ENCODE measurements around the gene CCDC141.
"Not testable (repeated sequence)": the region's sequence is repeated elsewhere in the genome, so short reads cannot be mapped to it uniquely, and the experiment has no call there.

CCDC141 gene

GRCh38 chr2:179049546-179050311, at the start of gene CCDC141:
TSS of gene CCDC141 (minus strand) at chr2:179050137. CDS start at chr2:179049941, 196 bp downstream.
- no peak for DNase-seq (ENCODE audit: low read depth in 2 of 2)

GRCh38 chr2:179098080-179098689, 48.2 kb upstream of the CCDC141 start:
- DNase-seq (ENCODE audit: low read depth in 2 of 2): no peak

GRCh38 chr2:179097131-179097530, 47.2 kb upstream of the CCDC141 start:
- no peak for DNase-seq (ENCODE audit: low read depth in 2 of 2)

GRCh38 chr2:179096090-179096489, 46.2 kb upstream of the CCDC141 start:
- DNase-seq (ENCODE audit: low read depth in 2 of 2): no peak

- DNase-seq (ENCODE audit: low read depth in 2 of 2): not testable (repeated sequence)
These were observed 43.0 kb upstream of the CCDC141 start for GRCh38 chr2:179092912-179093311.

GRCh38 chr2:179082697-179083096, 32.8 kb upstream of the CCDC141 start:
- DNase-seq (ENCODE audit: low read depth in 2 of 2): no peak

GRCh38 chr2:179081954-179082353, 32.0 kb upstream of the CCDC141 start:
- no peak for DNase-seq (ENCODE audit: low read depth in 2 of 2)

GRCh38 chr2:179072527-179072926, 22.6 kb upstream of the CCDC141 start:
- no peak for DNase-seq (ENCODE audit: low read depth in 2 of 2)

GRCh38 chr2:179071810-179072355, 21.9 kb upstream of the CCDC141 start:
- no peak for DNase-seq (ENCODE audit: low read depth in 2 of 2)

- DNase-seq (ENCODE audit: low read depth in 2 of 2): no peak
These were observed 21.0 kb upstream of the CCDC141 start for GRCh38 chr2:179070895-179071294.

GRCh38 chr2:179069685-179070084, 19.7 kb upstream of the CCDC141 start:
- no peak for DNase-seq (ENCODE audit: low read depth in 2 of 2)

- DNase-seq (ENCODE audit: low read depth in 2 of 2): no peak
These were observed 19.2 kb upstream of the CCDC141 start for GRCh38 chr2:179068991-179069643.

GRCh38 chr2:179059026-179059700, 9.2 kb upstream of the CCDC141 start:
- no peak for DNase-seq (ENCODE audit: low read depth in 2 of 2)

- DNase-seq (ENCODE audit: low read depth in 2 of 2): no peak
These were observed 7.8 kb upstream of the CCDC141 start for GRCh38 chr2:179057737-179058136.

GRCh38 chr2:179053568-179053967, 3.6 kb upstream of the CCDC141 start:
- DNase-seq (ENCODE audit: low read depth in 2 of 2): not testable (repeated sequence)

GRCh38 chr2:179051250-179051649, 1.3 kb upstream of the CCDC141 start:
- DNase-seq (ENCODE audit: low read depth in 2 of 2): no peak

- DNase-seq (ENCODE audit: low read depth in 2 of 2): no peak
These were observed 818 bp upstream of the CCDC141 start for GRCh38 chr2:179050755-179051154.

- no peak for DNase-seq (ENCODE audit: low read depth in 2 of 2)
These were observed 763 bp downstream of the CCDC141 start for GRCh38 chr2:179049203-179049545.

- no peak for DNase-seq (ENCODE audit: low read depth in 2 of 2)
These were observed 1.8 kb downstream of the CCDC141 start for GRCh38 chr2:179048099-179048498.

GRCh38 chr2:179045602-179046001, 4.3 kb downstream of the CCDC141 start:
- DNase-seq (ENCODE audit: low read depth in 2 of 2): not testable (repeated sequence)

GRCh38 chr2:179044500-179044899, 5.4 kb downstream of the CCDC141 start:
- DNase-seq (ENCODE audit: low read depth in 2 of 2): no peak

- DNase-seq (ENCODE audit: low read depth in 2 of 2): no peak
These were observed 12.1 kb downstream of the CCDC141 start for GRCh38 chr2:179037807-179038206.
